Loucy (cell line): ENCODE results near the gene TXNL4A.

Experiments used
- H2AFZ ChIP-seq: fragments of 200-600 bp; sonication (generic); 2 replicates; pipeline ENCODE4 v1.6.0; 2016; ENCODE audit warnings: antibody characterized with exemption, mild to moderate bottlenecking, low read length, moderate library complexity
- H3F3A ChIP-seq: fragments of 200-600 bp; 2 replicates; pipeline ENCODE4 v1.6.0; 2016; ENCODE audit warnings: antibody characterized with exemption, low read depth, mild to moderate bottlenecking
- H3K27me3 ChIP-seq: fragments of 200-600 bp; sonication (generic); 2 replicates; pipeline ENCODE4 v1.6.1; 2014; ENCODE audit warnings: low read length, mild to moderate bottlenecking; ENCODE audit not compliant: insufficient read depth, poor library complexity, severe bottlenecking
- H3K36me3 ChIP-seq: fragments of 200-600 bp; sonication (generic); 2 replicates; pipeline ENCODE4 v1.6.1; 2016; ENCODE audit warnings: low read length; ENCODE audit not compliant: insufficient read depth
- H3K4me1 ChIP-seq: fragments of 200-600 bp; sonication (generic); 2 replicates; pipeline ENCODE4 v1.5.1; 2014; ENCODE audit warnings: low read length, mild to moderate bottlenecking; ENCODE audit not compliant: insufficient read depth, poor library complexity, severe bottlenecking
- H3K4me2 ChIP-seq: fragments of 200-600 bp; sonication (generic); 2 replicates; pipeline ENCODE4 v1.6.0; 2014; ENCODE audit warnings: antibody characterized with exemption, low read length, low read depth, mild to moderate bottlenecking; ENCODE audit not compliant: poor library complexity, severe bottlenecking
- H3K4me3 ChIP-seq: fragments of 200-600 bp; sonication (generic); 2 replicates; pipeline ENCODE4 v1.5.1; 2014; ENCODE audit warnings: low read length, mild to moderate bottlenecking, mixed read lengths; ENCODE audit not compliant: poor library complexity, severe bottlenecking
- H3K79me2 ChIP-seq: fragments of 200-600 bp; sonication (generic); 2 replicates; pipeline ENCODE4 v1.6.1; 2014; ENCODE audit warnings: low read length; ENCODE audit not compliant: insufficient read depth
- H3K9ac ChIP-seq: fragments of 200-600 bp; sonication (generic); 2 replicates; pipeline ENCODE4 v1.6.0; 2014; ENCODE audit warnings: mild to moderate bottlenecking, low read depth, low read length, moderate library complexity; ENCODE audit not compliant: poor library complexity, severe bottlenecking
- H3K9me2 ChIP-seq: fragments of 200-600 bp; sonication (generic); replicated peaks from 2 replicates; pipeline ENCODE4 v1.6.1; 2016; ENCODE audit warnings: low read depth, low read length, mixed read lengths
- H3K9me3 ChIP-seq: fragments of 200-600 bp; sonication (generic); 2 replicates; pipeline ENCODE4 v1.6.1; 2014; ENCODE audit warnings: mild to moderate bottlenecking, antibody characterized with exemption, low read length, low read depth; ENCODE audit not compliant: insufficient read depth
- H4K20me1 ChIP-seq: fragments of 200-600 bp; sonication (generic); 2 replicates; pipeline ENCODE4 v1.6.0; 2014; ENCODE audit warnings: antibody characterized with exemption, low read length, mild to moderate bottlenecking; ENCODE audit not compliant: insufficient read depth, poor library complexity, severe bottlenecking
- EZH2phosphoT487 ChIP-seq: fragments of 200-600 bp; IDR thresholded peaks from 2 replicates; pipeline ENCODE4 v1.6.1; 2018; ENCODE audit warnings: antibody characterized with exemption, mild to moderate bottlenecking, moderate library complexity, borderline replicate concordance
- TF ChIP-seq, protein P1 (sequence below): fragments of 200-600 bp; sonication (generic); conservative IDR thresholded peaks from 2 replicates; pipeline ENCODE4 v1.5.1; 2014; ENCODE audit warnings: mild to moderate bottlenecking, antibody characterized with exemption, low read length

Gene TXNL4A

GRCh38 chr18:79983253-79983652 is 5.1 kb downstream of the TXNL4A start:
- Histone ChIP-seq H3K36me3 (no peaks in the 10 kb centered on the region), H3K9me3 (no peaks in the 10 kb centered on the region), H3K4me1 (peaks cover 77% of the 10 kb centered on the region), H3K9ac (no peak overlapping the region), H3K4me2 (peak overlapping the region; percentile 94), H4K20me1 (peaks cover 88% of the 10 kb centered on the region), H3F3A (no peaks in the 10 kb centered on the region), H3K9me2 (no peaks in the 10 kb centered on the region), H3K27me3 (no peaks in the 10 kb centered on the region), H2AFZ (no peak overlapping the region), H3K79me2 (peaks cover 99% of the 10 kb centered on the region), H3K4me3 (peak overlapping the region; percentile 56)
- no peak for TF ChIP-seq EZH2phosphoT487
- TF ChIP-seq, protein P1, sequence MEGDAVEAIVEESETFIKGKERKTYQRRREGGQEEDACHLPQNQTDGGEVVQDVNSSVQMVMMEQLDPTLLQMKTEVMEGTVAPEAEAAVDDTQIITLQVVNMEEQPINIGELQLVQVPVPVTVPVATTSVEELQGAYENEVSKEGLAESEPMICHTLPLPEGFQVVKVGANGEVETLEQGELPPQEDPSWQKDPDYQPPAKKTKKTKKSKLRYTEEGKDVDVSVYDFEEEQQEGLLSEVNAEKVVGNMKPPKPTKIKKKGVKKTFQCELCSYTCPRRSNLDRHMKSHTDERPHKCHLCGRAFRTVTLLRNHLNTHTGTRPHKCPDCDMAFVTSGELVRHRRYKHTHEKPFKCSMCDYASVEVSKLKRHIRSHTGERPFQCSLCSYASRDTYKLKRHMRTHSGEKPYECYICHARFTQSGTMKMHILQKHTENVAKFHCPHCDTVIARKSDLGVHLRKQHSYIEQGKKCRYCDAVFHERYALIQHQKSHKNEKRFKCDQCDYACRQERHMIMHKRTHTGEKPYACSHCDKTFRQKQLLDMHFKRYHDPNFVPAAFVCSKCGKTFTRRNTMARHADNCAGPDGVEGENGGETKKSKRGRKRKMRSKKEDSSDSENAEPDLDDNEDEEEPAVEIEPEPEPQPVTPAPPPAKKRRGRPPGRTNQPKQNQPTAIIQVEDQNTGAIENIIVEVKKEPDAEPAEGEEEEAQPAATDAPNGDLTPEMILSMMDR = no peak

- no peaks in the 10 kb centered on the region for H3K36me3 ChIP-seq
- peak overlapping the region; percentile 94 for H3K4me2 ChIP-seq
- no peaks in the 10 kb centered on the region for H3F3A ChIP-seq
- H3K79me2 ChIP-seq = peaks cover 99% of the 10 kb centered on the region
- peak overlapping the region; percentile 56 for H3K4me3 ChIP-seq
- no peak overlapping the region for H2AFZ ChIP-seq
- no peaks in the 10 kb centered on the region for H3K9me2 ChIP-seq
- H3K27me3 ChIP-seq = no peaks in the 10 kb centered on the region
- peaks cover 92% of the 10 kb centered on the region for H4K20me1 ChIP-seq
- TF ChIP-seq, protein P1 = no peak
- TF ChIP-seq EZH2phosphoT487 = no peak
- H3K4me1 ChIP-seq = peaks cover 77% of the 10 kb centered on the region
- H3K9me3 ChIP-seq = no peaks in the 10 kb centered on the region
- H3K9ac ChIP-seq = no peak overlapping the region
Measured at GRCh38 chr18:79982736-79983135, 5.6 kb downstream of the TXNL4A start.

DNA sequence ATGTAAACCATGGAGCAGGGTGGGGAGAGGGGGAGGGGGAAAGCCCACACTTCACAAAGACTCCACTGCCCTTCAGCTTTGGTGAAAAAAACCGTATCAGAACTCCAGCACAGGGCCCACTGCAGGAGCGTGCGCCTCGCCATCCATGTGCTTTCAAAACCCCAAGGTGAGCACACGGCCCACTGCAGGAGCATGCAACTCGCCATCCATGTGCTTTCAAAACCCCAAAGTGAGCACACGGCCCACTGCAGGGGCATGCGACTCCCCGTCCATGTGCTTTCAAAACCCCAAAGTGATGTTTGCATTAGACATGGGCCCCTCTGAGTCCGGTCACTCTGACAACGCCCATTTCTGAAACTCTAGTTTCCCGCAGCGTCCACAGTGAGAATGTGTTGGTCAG is 7.8 kb downstream of the TXNL4A start:
- TF ChIP-seq EZH2phosphoT487 = no peak
- TF ChIP-seq, protein P1 = no peak
- Histone ChIP-seq H3K9me3 (no peaks in the 10 kb centered on the region), H3K79me2 (peaks cover 99% of the 10 kb centered on the region), H3K9me2 (no peaks in the 10 kb centered on the region), H3K4me1 (peaks cover 56% of the 10 kb centered on the region), H3K36me3 (peaks cover 12% of the 10 kb centered on the region; the same call in 1 of the 2 replicates), H3K4me2 (peak overlapping the region; percentile 49), H3K4me3 (peak overlapping the region; percentile 19), H3K9ac (peak overlapping the region; percentile 23), H3K27me3 (no peaks in the 10 kb centered on the region), H4K20me1 (peaks cover 89% of the 10 kb centered on the region), H3F3A (no peaks in the 10 kb centered on the region), H2AFZ (no peak overlapping the region)
